PC-3 (cell line): ENCODE results near the gene PCBP2.

Experiments
- CTCF ChIP-seq: fragments of 300-600 bp; sonication (generic); conservative IDR thresholded peaks from 2 replicates; pipeline ENCODE4 v1.5.1; 2017; ENCODE audit warnings: antibody characterized with exemption, low read depth, mild to moderate bottlenecking, low read length
- EZH2 ChIP-seq: fragments of 300-600 bp; sonication (generic); IDR thresholded peaks from one replicate; pipeline ENCODE4 v1.6.1; 2017; ENCODE audit warnings: antibody characterized with exemption, mild to moderate bottlenecking, low read length; ENCODE audit not compliant: unreplicated experiment
- EZH2phosphoT487 ChIP-seq: fragments of 300-600 bp; sonication (generic); IDR thresholded peaks from 2 replicates; pipeline ENCODE4 v1.6.1; 2018; ENCODE audit warnings: mild to moderate bottlenecking, antibody characterized with exemption, low read length, borderline replicate concordance

- no peak for TF ChIP-seq CTCF
- TF ChIP-seq EZH2phosphoT487, result no peak
- no peak for TF ChIP-seq EZH2
Measured at GRCh38 chr12:53505086-53505485, 53.2 kb downstream of the PCBP2 start.
